H1 (cell line): ENCODE measurements around the gene MOV10L1. TPM values are rescaled to one million over a fixed set of nuclear protein-coding genes. Genes with fewer than 3 reads are reported as not detected.

ENCODE experiments used
- CTCF ChIA-PET: fragments of 300-600 bp; sonication (Branson Sonifier 250); formaldehyde crosslinking; loops from one replicate; lab custom pipeline; 2021; ENCODE audit not compliant: partially characterized antibody; lab: Charles Lee
- POLR2A ChIA-PET: fragments of 300-600 bp; sonication (Branson Sonifier 250); formaldehyde crosslinking; loops from one replicate; lab custom pipeline; 2021; ENCODE audit warnings: inconsistent platforms; ENCODE audit not compliant: partially characterized antibody; lab: Charles Lee
- DNase-seq, 2 experiments: peaks; one replicate each; pipeline versions ENCODE4 v3.0.0 to v3.0.0-alpha.2; 2010 to 2022; ENCODE audit warnings: low spot score in 2 of 2, low read depth in 1 of 2, mixed read lengths in 1 of 2
- FAIRE-seq: peaks from 2 replicates; lab custom pipeline; 2011; peaks lifted over from hg19 to GRCh38; lab: Jason Lieb, UNC
- H2AFZ ChIP-seq: 2 replicates; pipeline ENCODE4 v1.8.1; 2012; ENCODE audit warnings: low read length, inconsistent platforms
- H2AK5ac ChIP-seq: 2 replicates; pipeline ENCODE4 v1.6.1; 2013; ENCODE audit warnings: low read depth, low read length
- H2BK120ac ChIP-seq: replicated peaks from 2 replicates; pipeline ENCODE3; 2013; ENCODE audit warnings: low read depth, low read length, inconsistent platforms
- H2BK12ac ChIP-seq: 2 replicates; pipeline ENCODE4 v1.6.1; 2013; ENCODE audit warnings: low read depth, low read length
- H2BK15ac ChIP-seq: 2 replicates; pipeline ENCODE4 v1.6.1; 2013; ENCODE audit warnings: low read length
- H2BK20ac ChIP-seq: 2 replicates; pipeline ENCODE4 v1.6.1; 2013; ENCODE audit warnings: low read length
- H2BK5ac ChIP-seq: 2 replicates; pipeline ENCODE4 v1.6.1; 2013; ENCODE audit warnings: low read depth, low read length
- H3K14ac ChIP-seq: 2 replicates; pipeline ENCODE4 v1.6.1; 2013; ENCODE audit warnings: inconsistent platforms; ENCODE audit not compliant: insufficient read length
- H3K18ac ChIP-seq: 2 replicates; pipeline ENCODE4 v1.6.1; 2013; ENCODE audit warnings: low read length; ENCODE audit errors: extremely low read depth
- H3K23ac ChIP-seq: 2 replicates; pipeline ENCODE4 v1.6.1; 2013; ENCODE audit warnings: inconsistent platforms; ENCODE audit not compliant: insufficient read length
- H3K23me2 ChIP-seq: 2 replicates; pipeline ENCODE4 v1.6.1; 2013; ENCODE audit warnings: low read depth, low read length
- H3K27ac ChIP-seq: 2 replicates; pipeline ENCODE4 v1.6.1; 2011; ENCODE audit warnings: low read depth, low read length, inconsistent platforms
- H3K27me3 ChIP-seq, 4 experiments: replicated peaks in 1 of 4; 1 replicate in 1 of 4; 2 replicates in 3 of 4; pipeline versions ENCODE4 v1.6.1 to v1.8.1; 2011 to 2013; ENCODE audit warnings: low read length in 3 of 4, mild to moderate bottlenecking in 3 of 4, inconsistent platforms in 2 of 4, mixed read lengths in 2 of 4, moderate library complexity in 1 of 4; ENCODE audit not compliant: control insufficient read depth in 3 of 4, insufficient read depth in 3 of 4; ENCODE audit errors: extremely low read depth in 1 of 4
- H3K36me3 ChIP-seq, 4 experiments: 2 replicates each; pipeline versions ENCODE4 v1.6.1 to v1.8.1; 2011 to 2013; ENCODE audit warnings: mild to moderate bottlenecking in 4 of 4, low read length in 3 of 4, moderate library complexity in 2 of 4, control low read depth in 1 of 4, inconsistent platforms in 1 of 4; ENCODE audit not compliant: insufficient read depth in 4 of 4, control insufficient read depth in 2 of 4
- H3K4ac ChIP-seq: replicated peaks from 2 replicates; pipeline ENCODE3; 2013; ENCODE audit warnings: low read length, low read depth, mixed read lengths, inconsistent platforms; ENCODE audit not compliant: insufficient read length
- H3K4me1 ChIP-seq, 4 experiments: replicated peaks in 1 of 4; 1 replicate in 1 of 4; 2 replicates in 3 of 4; pipeline versions ENCODE4 v1.6.1 to v1.8.1; 2011 to 2013; ENCODE audit warnings: low read length in 3 of 4, inconsistent platforms in 2 of 4, mixed read lengths in 1 of 4; ENCODE audit not compliant: insufficient read depth in 4 of 4, control insufficient read depth in 3 of 4
- H3K4me2 ChIP-seq, 2 experiments: 2 replicates each; pipeline versions ENCODE4 v1.6.1 to v1.8.1; 2011 to 2013; ENCODE audit warnings: low read depth in 2 of 2, low read length in 2 of 2, control low read depth in 1 of 2, inconsistent platforms in 1 of 2, mild to moderate bottlenecking in 1 of 2; ENCODE audit not compliant: insufficient read depth in 1 of 2
- H3K4me3 ChIP-seq, 4 experiments: fragments of 200-600, 300-600 bp in 1 of 4; sonication (generic), shearing (Covaris generic), sonication (Bioruptor Twin) in 1 of 4; 2 replicates each; pipeline versions ENCODE4 v1.5.1 to v1.8.1; 2011 to 2016; ENCODE audit warnings: low read length in 4 of 4, low read depth in 3 of 4, control low read depth in 2 of 4, inconsistent platforms in 2 of 4, mild to moderate bottlenecking in 2 of 4, mixed read lengths in 1 of 4, moderate library complexity in 1 of 4; ENCODE audit not compliant: insufficient read depth in 2 of 4; ENCODE audit errors: extremely low read depth in 1 of 4
- H3K56ac ChIP-seq: replicated peaks from 2 replicates; pipeline ENCODE3; 2013; ENCODE audit warnings: low read depth, mild to moderate bottlenecking, mixed read lengths, low read length, inconsistent platforms; ENCODE audit not compliant: insufficient read length
- H3K79me1 ChIP-seq: 2 replicates; pipeline ENCODE4 v1.6.1; 2013; ENCODE audit warnings: low read depth, low read length, control low read depth
- H3K79me2 ChIP-seq, 2 experiments: 2 replicates each; pipeline versions ENCODE4 v1.6.1 to v1.8.1; 2012 to 2013; ENCODE audit warnings: low read length in 2 of 2, mild to moderate bottlenecking in 2 of 2, inconsistent platforms in 1 of 2; ENCODE audit not compliant: insufficient read depth in 2 of 2, control insufficient read depth in 1 of 2
- H3K9ac ChIP-seq, 4 experiments: replicated peaks in 1 of 4; 1 replicate in 1 of 4; 2 replicates in 3 of 4; pipeline versions ENCODE4 v1.6.1 to v1.8.1; 2011 to 2013; ENCODE audit warnings: low read depth in 3 of 4, low read length in 3 of 4, control low read depth in 2 of 4, mild to moderate bottlenecking in 2 of 4, moderate library complexity in 2 of 4, inconsistent platforms in 1 of 4; ENCODE audit errors: extremely low read depth in 1 of 4
- H3K9me3 ChIP-seq, 2 experiments: 2 replicates each; pipeline versions ENCODE4 v1.6.1 to v1.8.1; 2012 to 2013; ENCODE audit warnings: mild to moderate bottlenecking in 2 of 2, moderate library complexity in 2 of 2, control low read depth in 1 of 2, inconsistent platforms in 1 of 2, low read depth in 1 of 2, low read length in 1 of 2, mixed read lengths in 1 of 2; ENCODE audit not compliant: insufficient read depth in 2 of 2
- H4K20me1 ChIP-seq, 2 experiments: replicated peaks in 1 of 2; 2 replicates each; pipeline versions ENCODE3 to v1.8.1; 2011 to 2013; ENCODE audit warnings: inconsistent platforms in 2 of 2, low read length in 2 of 2, mild to moderate bottlenecking in 1 of 2; ENCODE audit not compliant: insufficient read depth in 2 of 2, control insufficient read depth in 1 of 2
- H4K5ac ChIP-seq: 2 replicates; pipeline ENCODE4 v1.6.1; 2013; ENCODE audit warnings: low read length, low read depth, mixed read lengths, inconsistent platforms; ENCODE audit not compliant: insufficient read length
- H4K8ac ChIP-seq: 2 replicates; pipeline ENCODE4 v1.8.0; 2013; ENCODE audit warnings: mild to moderate bottlenecking, moderate library complexity, low read length, inconsistent platforms; ENCODE audit not compliant: insufficient read depth; ENCODE audit errors: extremely low read depth
- H4K91ac ChIP-seq: replicated peaks from 2 replicates; pipeline ENCODE3; 2013; ENCODE audit warnings: low read length, mixed read lengths, inconsistent platforms; ENCODE audit not compliant: insufficient read length
- E2F6 ChIP-seq: IDR thresholded peaks from 2 replicates; pipeline ENCODE4 v1.6.1; 2012; ENCODE audit warnings: inconsistent platforms
- USF2 ChIP-seq: IDR thresholded peaks from 2 replicates; pipeline ENCODE4 v1.6.1; 2011; ENCODE audit warnings: low read length, improper control_type of control experiment
- WGBS, 2 experiments: shearing (Covaris generic) in 1 of 2; methylation state at CpG; one replicate each; pipeline versions ENCODE4 v1.1.6 to v1.1.7; 2013 to 2015; ENCODE audit warnings: low lambda C conversion rate in 2 of 2, mixed read lengths in 2 of 2, inconsistent platforms in 1 of 2, low coverage in 1 of 2, missing lambda C conversion rate in 1 of 2; ENCODE audit not compliant: insufficient replicate concordance in 2 of 2, insufficient coverage in 1 of 2, insufficient read length in 1 of 2; ENCODE audit errors: extremely low coverage in 1 of 2, missing lambda C conversion rate in 1 of 2; 5-methylcytosine and 5-hydroxymethylcytosine counted together
- polyA plus RNA-seq, 7 experiments: library from polyadenylated mRNA; depleted of rRNA in 3 of 7; stranded (reverse) in 5 of 7; unstranded in 2 of 7; fragments of >200 nt in 5 of 7; fragments of 200-250 nt in 2 of 7; gene quantifications; 1 replicate in 5 of 7; 2 replicates in 1 of 7; 4 replicates in 1 of 7; pipeline versions ENCODE4 v1.2.1 to v1.2.3, GENCODE V29; 2011 to 2013; ENCODE audit warnings: missing spikeins in 2 of 7, mixed read lengths in 2 of 7
- total RNA-seq: library from RNA; stranded (reverse); fragmentation: NEBNext Ultra II Directional; extraction: Animal tissue kit (Norgen Biotek cat#: 25700); gene quantifications from 2 replicates; pipeline ENCODE4 v1.2.1, GENCODE V29; 2021

Gene MOV10L1
- total and polyA plus RNA-seq, 2 of the 8 experiments (the other 6 are each of a cell fraction or from before 2014, with no cell fraction given): 0.32 TPM; not detected in 1

DNA sequence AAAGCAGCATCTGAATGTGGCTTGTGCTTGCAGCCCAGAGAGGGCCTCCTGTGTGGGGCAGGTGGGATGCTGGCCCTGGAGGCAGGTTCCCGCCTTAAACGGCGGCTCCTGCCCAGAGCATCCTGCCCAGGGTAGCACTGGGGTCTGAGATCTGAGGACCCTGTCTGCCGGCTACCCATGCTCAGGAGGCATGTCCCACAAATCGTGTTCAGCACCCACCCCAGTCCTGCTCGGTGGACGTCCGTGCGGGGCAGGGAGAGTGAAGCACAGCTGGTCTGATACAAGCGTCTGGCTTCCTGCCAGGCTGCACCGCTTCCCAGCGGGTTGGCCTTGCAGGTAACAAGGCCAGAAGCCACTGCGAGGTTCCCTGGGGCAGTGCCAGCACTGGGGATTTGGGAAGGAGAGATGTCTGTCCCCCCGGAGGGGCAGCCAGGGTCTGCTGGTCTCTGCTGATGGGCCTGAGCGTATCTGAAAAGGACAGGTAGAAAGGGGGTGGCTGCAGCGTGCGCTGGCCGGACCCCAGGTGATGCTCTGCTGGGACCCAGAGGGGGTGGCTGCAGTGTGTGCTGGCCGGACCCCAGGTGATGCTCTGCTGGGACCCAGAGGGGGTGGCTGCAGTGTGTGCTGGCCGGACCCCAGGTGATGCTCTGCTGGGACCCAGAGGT, 99.5 kb downstream of the MOV10L1 start:
- H4K20me1 ChIP-seq: peaks cover 21 to 32% of the 10 kb centered on the region in 2 experiments
- peaks cover 0 to 10% (median 4%) of the 10 kb centered on the region in 4 experiments; a peak in 3 of 7 replicates for H3K27me3 ChIP-seq
- no peak overlapping the region for H3K23ac ChIP-seq
- H4K8ac ChIP-seq: no peak overlapping the region
- TF ChIP-seq USF2 (no peak), E2F6 (peak; percentile 35; the same call in 1 of the 2 replicates)
- no peak overlapping the region for H3K4ac ChIP-seq
- peaks cover 0 to 7% (median 2%) of the 10 kb centered on the region in 4 experiments; a peak in 4 of 8 replicates for H3K36me3 ChIP-seq
- FAIRE-seq (no peak), DNase-seq (no peak)
- no peak overlapping the region for H3K4me2 ChIP-seq
- H3K79me1 ChIP-seq: peaks cover 12% of the 10 kb centered on the region
- no peak overlapping the region for H2BK5ac ChIP-seq
- peaks cover 2 to 26% (median 12%) of the 10 kb centered on the region in 4 experiments; a peak in 6 of 7 replicates for H3K4me1 ChIP-seq
- peaks cover 8% of the 10 kb centered on the region; the same call in 1 of the 2 replicates for H3K23me2 ChIP-seq
- no peaks in the 10 kb centered on the region for H3K9me3 ChIP-seq
- H2BK120ac ChIP-seq: no peak overlapping the region
- no peak overlapping the region for H3K56ac ChIP-seq
- H4K91ac ChIP-seq: no peak overlapping the region
- H3K9ac ChIP-seq: no peak overlapping the region
- H3K14ac ChIP-seq: no peak overlapping the region
- H2BK15ac ChIP-seq: no peak overlapping the region
- 86% methylated on average over 20 of the region's 20 CpGs; no CpG with 5 or more reads in 1 of the 2 experiments for WGBS, 2 experiments
- no peak overlapping the region for H2AFZ ChIP-seq
- no peak overlapping the region for H3K4me3 ChIP-seq
- H3K27ac ChIP-seq: no peak overlapping the region
- H2AK5ac ChIP-seq: no peak overlapping the region
- CTCF ChIA-PET: interaction anchor here (0.8 to 4.4 kb wide), 12 partner anchors 12 to 130 kb away, joined by 3 to 21 read pairs (median 4); no protein-coding TSS in a partner anchor
- POLR2A ChIA-PET: interaction anchor here (1.8 kb wide), 1 partner anchor 16 kb away, joined by 9 read pairs; no protein-coding TSS in a partner anchor
- no peak overlapping the region for H4K5ac ChIP-seq
- H3K18ac ChIP-seq: no peak overlapping the region
- no peak overlapping the region for H2BK12ac ChIP-seq
- no peak overlapping the region for H2BK20ac ChIP-seq
- peaks cover 0 to 23% of the 10 kb centered on the region in 2 experiments; a peak in 1 of 4 replicates for H3K79me2 ChIP-seq
